GM12873 (cell line): ENCODE results near the gene TMEM229A.

ENCODE experiments used
- CTCF ChIP-seq: IDR thresholded peaks from 2 replicates; pipeline ENCODE4 v1.5.1; 2012; ENCODE audit warnings: low read depth, mild to moderate bottlenecking, moderate library complexity, low read length, control low read depth; ENCODE audit not compliant: insufficient read depth; ENCODE audit errors: missing control alignments

TMEM229A gene

GRCh38 chr7:124032369-124033094, at the start of gene TMEM229A:
Gene TMEM229A, minus strand, starts transcription at chr7:124033067. Its CDS starts 64 bp downstream, at chr7:124033003.
- no peak for TF ChIP-seq CTCF

GRCh38 chr7:124077546-124077945, 44.7 kb upstream of the TMEM229A start:
- TF ChIP-seq CTCF, result no peak

- TF ChIP-seq CTCF, result no peak
Observed at GRCh38 chr7:124076841-124077240, 44.0 kb upstream of the TMEM229A start.

GRCh38 chr7:124074007-124074406, 41.1 kb upstream of the TMEM229A start:
- TF ChIP-seq CTCF, result no peak

GRCh38 chr7:124073310-124073645, 40.4 kb upstream of the TMEM229A start:
- no peak for TF ChIP-seq CTCF

- TF ChIP-seq CTCF, result no peak
Observed at GRCh38 chr7:124072603-124073309, 39.9 kb upstream of the TMEM229A start.

- TF ChIP-seq CTCF, result no peak
Observed at GRCh38 chr7:124071843-124072242, 39.0 kb upstream of the TMEM229A start.
